ENCODE data around the gene MRPL16. TPM values are rescaled to one million over a fixed set of nuclear protein-coding genes. Genes with fewer than 3 reads are reported as not detected.

MRPL16 gene
- total and polyA plus RNA-seq, 12 donors = 69.9 to 108 (median 89.2) TPM

DNA sequence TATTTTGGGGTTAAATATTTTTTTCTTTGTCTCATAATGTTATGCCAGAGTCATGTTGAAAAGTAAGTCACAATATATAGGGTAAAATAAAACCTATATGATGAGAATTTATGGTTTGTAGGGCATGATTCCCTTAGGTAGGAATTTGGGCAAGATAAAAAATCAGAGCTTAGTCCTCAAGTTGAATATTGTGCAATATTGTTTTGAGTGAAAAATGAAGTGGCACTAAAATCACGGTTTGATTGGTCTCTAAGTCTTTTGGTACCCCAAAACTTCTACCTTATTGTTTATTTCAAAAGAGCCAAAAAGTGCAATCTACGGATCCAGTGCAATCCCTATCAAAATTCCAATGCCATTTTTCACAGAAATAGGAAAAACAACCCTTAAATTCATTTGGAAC, 1.6 kb upstream of the MRPL16 start:
- 90 to 93% methylated on average over 2 of the region's 2 CpGs for WGBS, 2 donors
- Histone ChIP-seq H3K36me3 (peaks cover 0 to 22% (median 0%) of the 10 kb centered on the region in 9 donors), H3K4me3 (no peak overlapping the region), H3K27ac (no peak overlapping the region), H3K9me3 (no peaks in the 10 kb centered on the region), H3K27me3 (no peaks in the 10 kb centered on the region), H3K4me1 (peaks cover 0 to 20% (median 13%) of the 10 kb centered on the region in 9 donors)
- DNase-seq (no peak), ATAC-seq (no peak)
- intact Hi-C loops (cut with DNase I) = loop anchor here in 1 of 10 donors (5.0 kb wide), 1 partner anchor 145 kb away; the partner anchor contains the start of gene PATL1
- TF ChIP-seq, protein P1, sequence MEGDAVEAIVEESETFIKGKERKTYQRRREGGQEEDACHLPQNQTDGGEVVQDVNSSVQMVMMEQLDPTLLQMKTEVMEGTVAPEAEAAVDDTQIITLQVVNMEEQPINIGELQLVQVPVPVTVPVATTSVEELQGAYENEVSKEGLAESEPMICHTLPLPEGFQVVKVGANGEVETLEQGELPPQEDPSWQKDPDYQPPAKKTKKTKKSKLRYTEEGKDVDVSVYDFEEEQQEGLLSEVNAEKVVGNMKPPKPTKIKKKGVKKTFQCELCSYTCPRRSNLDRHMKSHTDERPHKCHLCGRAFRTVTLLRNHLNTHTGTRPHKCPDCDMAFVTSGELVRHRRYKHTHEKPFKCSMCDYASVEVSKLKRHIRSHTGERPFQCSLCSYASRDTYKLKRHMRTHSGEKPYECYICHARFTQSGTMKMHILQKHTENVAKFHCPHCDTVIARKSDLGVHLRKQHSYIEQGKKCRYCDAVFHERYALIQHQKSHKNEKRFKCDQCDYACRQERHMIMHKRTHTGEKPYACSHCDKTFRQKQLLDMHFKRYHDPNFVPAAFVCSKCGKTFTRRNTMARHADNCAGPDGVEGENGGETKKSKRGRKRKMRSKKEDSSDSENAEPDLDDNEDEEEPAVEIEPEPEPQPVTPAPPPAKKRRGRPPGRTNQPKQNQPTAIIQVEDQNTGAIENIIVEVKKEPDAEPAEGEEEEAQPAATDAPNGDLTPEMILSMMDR (IDR thresholded peaks at IDR 0.05) = no peak

DNA sequence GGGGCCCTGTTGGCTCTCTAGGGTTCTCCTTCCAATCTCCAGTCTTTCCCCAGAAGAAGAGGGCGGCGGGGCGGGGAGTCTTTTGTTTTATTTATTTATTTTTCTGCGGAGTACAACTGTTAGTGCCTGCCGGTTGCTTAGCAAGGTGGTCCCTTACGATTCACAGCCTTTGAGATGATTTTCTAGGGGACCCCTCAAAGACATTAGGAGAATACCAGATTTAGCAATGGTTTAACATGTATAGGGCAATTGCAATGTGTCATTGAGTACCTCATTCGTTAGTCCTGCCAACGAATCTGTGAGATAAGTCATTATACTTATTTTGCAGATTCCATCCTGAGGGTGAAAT, 307 bp upstream of the MRPL16 start:
- H3K27ac ChIP-seq = peak overlapping the region; percentile 62 to 91 (median 88)
- peaks cover 0 to 35% (median 6%) of the 10 kb centered on the region in 9 donors for H3K36me3 ChIP-seq
- ATAC-seq (no peak), DNase-seq (no peak)
- WGBS, 2 donors = 12 to 15% methylated on average over 8 of the region's 8 CpGs
- TF ChIP-seq, protein P1 (IDR thresholded peaks at IDR 0.05) = no peak
- no peaks in the 10 kb centered on the region for H3K9me3 ChIP-seq
- H3K4me3 ChIP-seq = peak overlapping the region; percentile 82 to 97 (median 92)
- intact Hi-C loops (cut with DNase I) = loop anchor here in 1 of 10 donors (2.0 to 5.0 kb wide), 2 partner anchors 56 to 144 kb away; partner anchors contain the start of genes PATL1 and STX3
- no peaks in the 10 kb centered on the region for H3K27me3 ChIP-seq
- peaks cover 0 to 20% (median 13%) of the 10 kb centered on the region in 9 donors for H3K4me1 ChIP-seq

DNA sequence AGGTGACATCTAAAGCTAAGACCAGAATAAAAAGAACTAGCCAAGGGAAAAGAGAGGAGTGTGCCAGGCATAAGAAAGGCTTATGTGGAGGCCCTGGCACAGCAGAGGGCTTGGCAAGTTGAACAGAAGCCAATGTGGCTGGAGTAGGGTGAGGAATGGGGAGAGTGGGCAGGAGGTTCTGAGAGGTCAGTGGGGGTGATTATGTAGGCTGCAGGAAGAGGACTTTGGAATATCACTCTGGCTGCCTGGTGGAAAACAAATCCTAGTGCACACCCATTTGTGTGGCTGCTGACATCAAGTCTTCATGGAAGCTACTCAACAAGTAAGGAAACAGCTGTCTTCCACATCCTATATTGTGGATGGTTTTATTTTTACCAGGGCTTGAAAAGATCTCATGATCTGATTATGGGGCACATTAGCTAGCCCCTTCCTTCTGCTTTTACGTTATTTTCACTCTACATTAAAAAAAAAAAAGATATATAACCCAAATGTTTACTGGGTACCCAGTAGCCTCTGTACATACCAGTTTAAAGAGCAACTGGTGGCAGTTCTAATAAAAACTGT, 3.4 kb downstream of the MRPL16 start:
- ATAC-seq (no peak), DNase-seq (no peak)
- 56 to 57% methylated on average over 1 of the region's 1 CpG for WGBS, 2 donors
- TF ChIP-seq, protein P1 (IDR thresholded peaks at IDR 0.05) = no peak
- Histone ChIP-seq H3K36me3 (peaks cover 0 to 68% (median 10%) of the 10 kb centered on the region in 9 donors), H3K4me3 (no peak overlapping the region), H3K27me3 (no peaks in the 10 kb centered on the region), H3K4me1 (peaks cover 0 to 27% (median 17%) of the 10 kb centered on the region in 9 donors), H3K9me3 (no peaks in the 10 kb centered on the region), H3K27ac (no peak overlapping the region)
- intact Hi-C loops (cut with DNase I) = loop anchor here in 6 of 10 donors (10.0 kb wide), 4 partner anchors 142 to 272 kb away; partner anchors contain the start of gene PATL1 (in 2 of the 6)

DNA sequence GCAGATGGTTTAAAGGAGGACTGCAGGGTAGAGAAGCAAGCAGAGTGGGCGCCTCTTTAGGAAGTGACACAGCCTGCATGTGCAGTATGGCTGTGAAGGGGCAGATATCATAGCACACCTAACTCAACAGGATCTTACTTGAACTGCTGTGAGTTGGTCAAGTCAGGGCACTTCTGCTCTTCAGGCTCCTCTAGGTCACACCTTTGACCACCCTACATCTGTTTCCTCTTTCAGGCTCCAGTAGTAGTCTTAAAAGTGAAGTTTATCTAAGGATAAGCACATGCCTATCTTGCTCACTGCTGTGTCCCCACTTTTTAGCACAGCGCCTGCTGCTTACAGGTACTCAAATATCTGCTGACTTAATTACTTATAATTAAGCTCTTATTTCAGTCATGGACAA, 6.5 kb downstream of the MRPL16 start:
- WGBS, 2 donors = 96 to 98% methylated on average over 2 of the region's 2 CpGs
- intact Hi-C loops (cut with DNase I) = loop anchor here in 8 of 10 donors (5.0 to 10.0 kb wide), 8 partner anchors 52 to 269 kb away; partner anchors contain the start of gene PATL1 (in 3 of the 8)
- DNase-seq (no peak), ATAC-seq (no peak)
- Histone ChIP-seq H3K9me3 (no peaks in the 10 kb centered on the region), H3K4me3 (no peak overlapping the region), H3K4me1 (peaks cover 0 to 22% (median 13%) of the 10 kb centered on the region in 9 donors), H3K27ac (no peak overlapping the region), H3K27me3 (no peaks in the 10 kb centered on the region), H3K36me3 (peaks cover 0 to 88% (median 15%) of the 10 kb centered on the region in 9 donors)
- TF ChIP-seq, protein P1 (IDR thresholded peaks at IDR 0.05) = no peak

All from heart right ventricle (tissue), 16 donors.